Hepatic stellate cell (primary cell): ENCODE results near the gene ROBO2.

ENCODE experiments used
- DNase-seq: peaks from one replicate; pipeline ENCODE4 v3.0.0; 2011; ENCODE audit warnings: low spot score

The ROBO2 gene

GRCh38 chr3:77039606-77040171 lies at the start of gene ROBO2:
Gene ROBO2 (plus strand): TSS chr3:77040099. CDS start chr3:77040786, 687 bp downstream.
- no peak for DNase-seq

DNA sequence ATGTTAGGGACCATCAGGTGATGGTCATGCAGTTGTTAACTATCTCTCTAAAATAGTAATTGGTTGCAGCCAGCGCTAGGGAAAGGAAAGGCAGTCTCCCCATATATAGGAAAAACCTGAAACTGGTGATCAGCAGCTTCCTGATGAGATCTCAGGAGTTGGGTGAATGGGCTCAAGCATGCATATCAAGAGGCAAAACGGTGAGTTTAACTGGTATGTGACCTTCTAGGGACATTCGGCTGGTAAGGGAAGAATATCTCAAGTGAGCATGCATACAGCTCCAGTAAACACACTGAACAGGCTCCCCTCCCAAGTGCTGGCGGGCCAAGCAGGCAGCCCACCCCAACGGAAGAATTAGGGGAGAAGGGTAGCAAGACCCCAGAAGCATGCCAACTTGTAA lies 49.3 kb upstream of the ROBO2 start:
- DNase-seq = no peak

GRCh38 chr3:76991165-76991564 lies 48.7 kb upstream of the ROBO2 start:
- DNase-seq = no peak

DNA sequence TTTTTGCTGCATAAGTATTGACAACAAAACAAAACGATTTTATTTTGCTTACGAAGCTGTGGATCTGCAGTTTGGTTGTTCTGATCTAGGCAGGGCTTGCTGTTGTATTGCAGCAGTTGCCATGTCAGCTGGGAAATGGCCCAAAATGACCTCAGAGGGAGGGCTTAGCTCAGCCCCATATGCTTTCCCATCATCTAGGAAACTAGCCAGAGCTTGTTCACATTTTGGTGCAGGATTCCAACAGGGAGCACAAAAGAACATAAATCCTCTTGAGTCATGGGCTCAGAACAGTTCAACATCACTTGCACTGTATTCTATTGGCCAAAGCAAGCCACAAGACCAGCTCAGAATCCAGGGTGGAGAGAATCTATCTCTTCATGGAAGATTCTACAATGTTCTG lies 42.2 kb upstream of the ROBO2 start:
- no peak for DNase-seq

- DNase-seq = no peak
Observed at GRCh38 chr3:76998555-76998954, 41.3 kb upstream of the ROBO2 start.

DNA sequence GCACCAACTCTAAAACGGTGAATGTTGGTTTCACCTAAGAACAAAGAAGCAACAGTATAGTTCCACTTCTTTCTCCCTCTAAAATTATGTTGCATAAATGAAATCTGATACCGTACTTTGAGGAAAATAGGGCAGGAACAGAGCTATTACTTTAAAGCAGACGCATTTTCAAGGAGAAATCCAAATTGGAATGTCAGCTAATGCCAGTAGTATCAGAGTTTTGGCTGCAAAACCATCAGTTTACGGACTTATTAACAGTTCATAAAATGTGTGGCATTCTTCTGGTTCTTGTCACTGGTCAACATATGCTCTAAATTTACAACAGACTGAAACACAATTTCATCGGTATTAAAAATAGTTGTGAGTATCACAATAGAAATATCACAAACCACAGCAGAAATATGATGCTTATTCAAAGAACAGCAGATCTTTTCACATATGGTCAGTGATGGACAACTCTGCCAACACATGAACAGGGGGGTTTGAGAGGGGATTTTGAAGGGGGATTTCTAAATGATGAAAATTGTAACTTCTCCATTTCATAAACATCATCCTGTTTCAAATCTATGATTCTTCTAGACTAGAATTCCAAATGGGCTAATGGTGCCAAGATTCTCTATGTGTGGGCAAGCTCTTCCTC lies 38.7 kb upstream of the ROBO2 start:
- no peak for DNase-seq

DNA sequence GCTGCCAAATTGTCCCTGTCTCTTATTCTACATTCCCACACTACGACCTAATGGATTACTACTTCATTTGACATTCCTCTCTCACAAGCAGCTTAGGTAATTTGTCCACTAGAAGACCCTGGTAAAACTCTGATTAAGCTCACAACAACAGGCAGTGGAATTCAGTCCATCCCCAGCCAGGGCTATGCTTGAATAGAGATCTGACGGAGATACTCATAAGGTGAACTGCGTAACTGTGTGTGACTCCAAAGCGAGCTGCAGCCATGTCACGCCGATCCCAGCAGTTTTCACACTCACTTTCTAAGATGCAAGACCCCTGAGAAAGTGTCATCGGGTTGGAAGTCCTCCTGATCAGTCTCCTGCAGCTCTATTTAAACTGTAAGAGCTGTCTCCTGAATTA lies 25.7 kb upstream of the ROBO2 start:
- DNase-seq = no peak

GRCh38 chr3:77025471-77025870 lies 14.4 kb upstream of the ROBO2 start:
- no peak for DNase-seq

DNA sequence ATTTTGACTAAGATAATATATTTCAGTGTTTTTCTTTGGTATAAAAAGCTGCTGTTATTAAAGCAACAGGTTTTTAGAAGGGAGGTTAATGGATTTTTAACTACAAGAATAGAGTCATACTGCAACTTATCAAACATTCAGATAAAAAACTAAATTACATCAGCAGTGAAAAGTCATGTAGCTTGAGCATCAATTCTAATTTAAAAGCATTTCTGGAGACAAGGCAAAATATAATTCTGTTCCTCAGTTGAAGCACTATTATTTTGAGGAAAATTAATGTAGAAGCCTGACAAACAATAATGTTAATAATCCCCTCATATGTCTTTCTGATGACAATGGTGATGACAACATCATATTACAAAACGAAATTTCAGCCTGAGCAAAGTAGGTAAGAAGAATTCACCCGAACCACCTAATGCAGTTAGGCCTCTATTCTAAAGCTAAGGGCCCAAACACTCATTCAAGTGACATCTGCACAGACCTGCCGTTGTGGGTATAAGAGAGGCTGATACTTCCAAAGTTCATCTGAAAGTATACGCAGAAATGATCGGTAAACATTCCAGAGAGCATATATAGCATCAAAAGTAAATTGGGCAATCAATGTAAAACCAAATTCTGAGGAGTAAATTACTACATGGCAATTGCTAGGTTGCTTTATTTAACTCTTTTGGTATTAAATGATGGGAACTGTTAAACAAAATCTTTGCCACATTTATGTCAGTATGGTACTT lies 12.8 kb upstream of the ROBO2 start:
- no peak for DNase-seq

GRCh38 chr3:77028005-77028404 lies 11.9 kb upstream of the ROBO2 start:
- DNase-seq = no peak

DNA sequence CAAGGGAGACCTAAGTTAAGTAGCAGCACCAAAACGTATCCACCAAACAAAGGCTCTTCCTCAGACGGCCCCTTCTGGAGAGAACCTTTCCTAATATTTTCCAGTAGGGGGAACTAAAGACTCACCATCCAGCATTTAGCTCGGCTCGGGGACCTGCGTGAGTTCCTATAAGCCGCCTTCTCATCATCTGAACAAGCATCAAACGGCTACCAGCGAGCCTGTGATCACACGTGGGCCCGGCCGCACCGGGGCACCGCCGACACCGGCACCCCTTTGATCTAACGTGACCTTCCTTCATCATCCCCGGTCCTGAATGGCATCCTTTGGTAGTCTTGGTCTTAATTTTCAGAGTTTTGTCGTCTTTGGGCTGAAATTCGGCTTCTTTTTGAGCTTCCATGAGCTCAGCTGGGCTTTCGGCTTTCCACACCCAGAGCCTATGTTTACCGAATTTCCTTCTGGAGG lies 1.4 kb upstream of the ROBO2 start:
- DNase-seq = peak; percentile 61

DNA sequence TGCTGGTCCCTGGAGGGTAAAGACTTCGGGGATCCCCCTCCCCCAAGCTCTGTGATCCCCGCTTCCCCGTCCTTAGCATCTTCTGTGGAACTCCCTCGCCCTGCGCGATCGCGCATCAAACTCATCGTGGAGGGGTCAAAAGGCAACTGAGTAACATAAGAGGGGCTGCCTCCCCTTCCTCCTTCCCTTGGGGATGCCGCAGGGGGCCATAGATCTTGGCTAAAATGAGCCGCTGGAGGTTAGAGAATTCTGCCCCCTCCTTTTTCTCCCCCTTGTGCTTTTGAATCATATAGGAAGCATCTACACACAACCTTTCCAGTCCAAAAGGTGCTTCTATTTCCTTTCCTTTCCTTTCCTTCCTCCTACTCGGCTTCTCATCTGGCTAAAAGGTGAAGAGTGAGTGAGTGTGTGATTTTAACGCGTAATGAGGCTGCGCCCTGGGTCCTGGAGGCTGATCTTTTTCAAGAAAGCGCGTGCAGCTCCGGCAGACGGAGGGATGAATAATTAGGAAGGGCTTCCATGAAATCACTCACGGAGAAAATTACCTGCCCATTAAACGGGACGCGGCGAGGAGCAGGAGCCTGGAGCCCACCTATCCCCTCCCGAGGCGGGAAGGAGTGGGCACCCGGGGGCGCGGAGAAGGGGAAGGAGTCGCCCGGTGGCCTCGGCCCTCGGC lies 831 bp upstream of the ROBO2 start:
- no peak for DNase-seq

DNA sequence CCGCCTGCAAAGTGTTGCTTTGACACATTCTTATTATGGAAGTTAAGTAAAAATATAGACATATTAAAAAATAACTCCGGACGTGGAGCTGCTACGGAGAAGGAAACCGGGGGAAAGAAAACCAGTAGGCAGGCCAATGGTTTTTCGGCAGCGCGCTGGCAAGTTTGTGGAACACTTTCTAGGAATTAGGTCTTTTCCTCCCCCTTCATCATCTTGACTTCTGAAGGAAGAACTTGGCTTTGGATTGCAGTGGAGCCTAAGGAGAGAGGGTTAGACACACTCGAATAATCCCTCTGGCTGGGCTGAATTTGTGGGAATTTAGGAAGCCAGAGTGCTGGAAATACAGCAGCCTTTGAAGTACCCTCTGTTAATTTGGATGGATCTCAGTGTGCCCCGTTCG lies 317 bp downstream of the ROBO2 start:
- DNase-seq = no peak

DNA sequence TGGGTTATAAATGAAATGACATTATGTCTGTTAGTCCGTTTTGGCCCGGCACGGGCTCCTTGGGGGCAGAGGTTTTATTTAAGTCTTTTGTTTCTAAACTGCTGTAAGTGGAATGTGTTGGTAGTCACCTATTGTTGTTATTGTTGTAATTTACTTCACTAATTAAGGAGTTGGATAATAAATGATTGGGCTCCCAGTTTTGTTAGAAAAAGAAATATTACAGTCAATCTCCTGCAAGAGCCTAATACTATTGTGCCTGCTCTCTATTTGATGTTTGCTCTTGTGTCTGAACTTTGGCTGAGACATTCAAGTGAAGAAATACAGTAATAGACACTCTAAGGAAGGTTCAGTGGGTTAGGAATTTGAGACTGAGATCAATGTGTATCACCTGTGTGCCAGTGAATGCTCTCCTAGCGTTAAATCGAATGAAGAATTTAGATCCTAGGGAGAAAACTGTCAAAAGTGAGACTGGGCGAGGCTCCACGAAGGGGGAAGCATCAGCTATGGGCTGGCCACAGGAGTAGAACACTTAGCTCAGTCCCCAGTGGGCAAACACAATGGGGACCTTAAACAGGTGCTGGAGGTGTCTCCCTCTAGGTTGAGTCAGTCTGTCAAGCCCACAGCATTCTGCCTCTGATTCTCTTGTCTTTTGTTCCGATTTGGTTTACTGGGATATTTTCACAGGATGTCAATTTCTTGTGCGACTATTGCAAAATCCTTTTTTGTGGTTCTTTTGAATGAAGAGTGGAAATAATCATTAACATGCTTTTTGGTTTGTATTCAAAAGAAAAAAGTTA lies 1.2 kb downstream of the ROBO2 start:
- no peak for DNase-seq

- no peak for DNase-seq
Observed at GRCh38 chr3:77041811-77042210, 1.9 kb downstream of the ROBO2 start.

- DNase-seq = no peak
Observed at GRCh38 chr3:77042343-77042742, 2.4 kb downstream of the ROBO2 start.

- DNase-seq = no peak
Observed at GRCh38 chr3:77042882-77043281, 3.0 kb downstream of the ROBO2 start.

DNA sequence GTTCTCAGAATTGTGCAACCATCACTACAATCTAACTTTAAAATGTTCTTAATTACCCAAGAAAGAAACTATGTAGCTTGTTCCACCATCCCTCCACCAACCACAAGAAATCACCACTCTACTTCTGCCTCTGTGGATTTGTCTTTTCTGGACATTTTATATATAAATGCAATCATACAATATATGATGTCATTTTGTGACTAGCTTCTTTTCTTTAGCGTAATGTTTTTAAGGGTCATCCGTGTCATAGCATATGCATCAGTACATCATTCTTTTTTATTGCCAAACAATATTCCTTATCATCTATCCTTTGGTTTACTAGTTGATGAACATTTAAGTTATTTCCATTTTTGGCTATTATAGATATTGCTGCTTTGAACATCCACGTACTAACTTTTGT lies 5.8 kb downstream of the ROBO2 start:
- DNase-seq = no peak

GRCh38 chr3:77048186-77048585 lies 8.3 kb downstream of the ROBO2 start:
- DNase-seq = no peak

GRCh38 chr3:77051591-77051990 lies 11.7 kb downstream of the ROBO2 start:
- no peak for DNase-seq

DNA sequence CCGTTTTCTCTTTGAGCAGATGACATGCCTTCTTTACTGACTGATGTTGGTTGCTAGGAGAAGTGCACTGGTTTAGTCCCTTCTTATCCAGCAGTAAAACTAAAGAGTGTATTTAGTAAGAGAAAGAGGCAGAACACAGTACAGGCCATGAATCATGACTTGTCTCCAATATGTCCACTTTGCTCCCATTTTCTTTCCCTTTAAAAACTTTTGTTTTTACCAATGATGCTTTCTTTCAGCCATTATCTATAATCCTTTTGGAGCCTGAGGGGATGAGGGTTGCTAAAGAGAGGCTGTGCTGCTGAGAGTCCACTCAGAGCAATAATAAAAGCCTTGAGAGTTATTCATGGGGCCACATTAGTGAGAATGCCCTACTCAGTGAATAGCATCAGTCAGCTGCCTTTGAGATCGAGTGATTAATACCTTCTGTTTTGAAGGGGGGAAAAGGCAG lies 12.2 kb downstream of the ROBO2 start:
- no peak for DNase-seq
